A549 (cell line): ENCODE data around the gene GNG7. TPM values are rescaled to one million over a fixed set of nuclear protein-coding genes. Genes with fewer than 3 reads are reported as not detected.
"Not testable (repeated sequence)": the region's sequence is repeated elsewhere in the genome, so short reads cannot be mapped to it uniquely, and the experiment has no call there.

ENCODE experiments used
- ATAC-seq, 2 experiments: fragments of 200-7000 bp in 1 of 2; fragments of >200 bp in 1 of 2; cut with Nextera tagmentation in 1 of 2; cut with Tn5 transposase in 1 of 2; 3 replicates each; pipeline versions ENCODE4 v1.8.0 to v1.9.1; 2018 to 2020; ENCODE audit warnings: mild to moderate bottlenecking in 1 of 2, moderate library complexity in 1 of 2
- CTCF ChIA-PET: fragments of 300-600 bp; sonication (Branson Sonifier 250); formaldehyde crosslinking; extraction: SDS; loops from one replicate; lab custom pipeline; 2021; ENCODE audit warnings: antibody characterized with exemption, inconsistent platforms; lab: Yijun Ruan, JAX
- POLR2A ChIA-PET: fragments of 350-600 bp; formaldehyde crosslinking; extraction: SDS; loops from one replicate; lab custom pipeline; 2021; ENCODE audit warnings: antibody characterized with exemption, inconsistent platforms; lab: Yijun Ruan, JAX
- DNase-seq, 2 experiments: peaks; one replicate each; pipeline versions ENCODE4 v3.0.0 to v3.0.0-alpha.2; 2011 to 2016; ENCODE audit warnings: low read depth in 1 of 2, low spot score in 1 of 2
- FAIRE-seq: peaks from 2 replicates; lab custom pipeline; 2011; peaks lifted over from hg19 to GRCh38; lab: Jason Lieb, UNC
- H3K27ac ChIP-seq, 2 experiments: fragments of >200 bp; sonication (Bioruptor Twin); formaldehyde crosslinking; 3 replicates each; pipeline ENCODE4 v1.5.1; 2016 to 2017
- H3K4me1 ChIP-seq: fragments of >200 bp; sonication (Bioruptor Twin); formaldehyde crosslinking; 3 replicates; pipeline ENCODE4 v1.6.1; 2016
- H3K4me2 ChIP-seq: fragments of >200 bp; sonication (Bioruptor Twin); formaldehyde crosslinking; 3 replicates; pipeline ENCODE4 v1.6.1; 2016
- H3K4me3 ChIP-seq: fragments of >200 bp; sonication (Bioruptor Twin); formaldehyde crosslinking; 3 replicates; pipeline ENCODE4 v1.5.1; 2016
- H3K9me3 ChIP-seq: fragments of >200 bp; sonication (Bioruptor Twin); formaldehyde crosslinking; 3 replicates; pipeline ENCODE4 v1.6.1; 2016
- CBX8 ChIP-seq: fragments of 200-600 bp; sonication (generic); IDR thresholded peaks from 2 replicates; pipeline ENCODE4 v1.6.1; 2016
- CHD2 ChIP-seq: fragments of 150-350 bp; IDR thresholded peaks from 2 replicates; pipeline ENCODE4 v1.6.1; 2014; ENCODE audit warnings: low read length; ENCODE audit not compliant: partially characterized antibody
- EHMT2 ChIP-seq: fragments of 200-600 bp; sonication (generic); IDR thresholded peaks from 2 replicates; pipeline ENCODE4 v1.6.1; 2016; ENCODE audit warnings: antibody characterized with exemption, low read depth, mild to moderate bottlenecking, moderate library complexity
- EP300 ChIP-seq, 2 experiments: fragments of >200 bp; sonication (Bioruptor Twin); formaldehyde crosslinking; IDR thresholded peaks; 2 replicates in 1 of 2; 3 replicates in 1 of 2; pipeline ENCODE4 v1.6.1; 2016 to 2017
- FOSB ChIP-seq: fragments of 250-450 bp; sonication (Bioruptor Pico); IDR thresholded peaks from 2 replicates; pipeline ENCODE4 v1.5.0; 2020; ENCODE audit warnings: mild to moderate bottlenecking, moderate library complexity
- FOSL2 ChIP-seq, 2 experiments: fragments of 450-650 bp in 1 of 2; fragments of >200 bp in 1 of 2; sonication (Bioruptor Twin) in 1 of 2; formaldehyde crosslinking; IDR thresholded peaks; 2 replicates each; pipeline versions ENCODE4 v1.5.0 to v1.6.1; 2016 to 2020; ENCODE audit warnings: mild to moderate bottlenecking in 1 of 2, moderate library complexity in 1 of 2
- FOXS1 ChIP-seq: fragments of 250-450 bp; sonication (Bioruptor Pico); IDR thresholded peaks from 2 replicates; pipeline ENCODE4 v1.5.0; 2020; ENCODE audit warnings: mild to moderate bottlenecking, moderate library complexity
- GATA3 ChIP-seq: IDR thresholded peaks from 2 replicates; pipeline ENCODE4 v1.6.1; 2012; ENCODE audit warnings: borderline replicate concordance
- HDAC2 ChIP-seq: fragments of 200-600 bp; sonication (generic); IDR thresholded peaks from 2 replicates; pipeline ENCODE4 v1.6.1; 2016
- HOXB5 ChIP-seq: fragments of 250-450 bp; sonication (Bioruptor Pico); IDR thresholded peaks from 2 replicates; pipeline ENCODE4 v1.5.0; 2020; ENCODE audit warnings: mild to moderate bottlenecking, moderate library complexity
- JUN ChIP-seq, 2 experiments: fragments of >200 bp; sonication (Bioruptor Twin); formaldehyde crosslinking; IDR thresholded peaks; 2 replicates in 1 of 2; 3 replicates in 1 of 2; pipeline ENCODE4 v1.6.1; 2016 to 2017
- JUNB ChIP-seq: fragments of >200 bp; sonication (Bioruptor Twin); formaldehyde crosslinking; IDR thresholded peaks from 2 replicates; pipeline ENCODE4 v1.6.1; 2016
- KDM1A ChIP-seq: fragments of 200-600 bp; sonication (generic); IDR thresholded peaks from 2 replicates; pipeline ENCODE4 v1.6.1; 2016; ENCODE audit warnings: low read depth, mild to moderate bottlenecking
- MAFK ChIP-seq: fragments of 450-650 bp; IDR thresholded peaks from 2 replicates; pipeline ENCODE4 v1.6.1; 2014; ENCODE audit not compliant: partially characterized antibody
- MAX ChIP-seq: IDR thresholded peaks from 2 replicates; pipeline ENCODE4 v1.6.1; 2012
- NFE2L2 ChIP-seq: fragments of 150-350 bp; conservative IDR thresholded peaks from 2 replicates; pipeline ENCODE4 v1.6.1; 2014; ENCODE audit warnings: low read length
- PHF8 ChIP-seq: fragments of 200-600 bp; sonication (generic); IDR thresholded peaks from 2 replicates; pipeline ENCODE4 v1.6.1; 2016; ENCODE audit warnings: low read depth, mild to moderate bottlenecking, antibody characterized with exemption, moderate library complexity, borderline replicate concordance
- POLR2A ChIP-seq: IDR thresholded peaks from 2 replicates; pipeline ENCODE4 v1.6.1; 2012; ENCODE audit warnings: mild to moderate bottlenecking, low read length
- RCOR1 ChIP-seq: fragments of 150-350 bp; IDR thresholded peaks from 2 replicates; pipeline ENCODE4 v1.6.1; 2014; ENCODE audit warnings: antibody characterized with exemption, low read length, low read depth
- SREBF2 ChIP-seq: fragments of 450-650 bp; IDR thresholded peaks from 2 replicates; pipeline ENCODE4 v1.6.1; 2014; ENCODE audit warnings: mild to moderate bottlenecking, moderate library complexity
- ZSCAN20 ChIP-seq: fragments of 250-450 bp; sonication (Bioruptor Pico); IDR thresholded peaks from 2 replicates; pipeline ENCODE4 v1.8.0; 2022; ENCODE audit warnings: mild to moderate bottlenecking, moderate library complexity
- WGBS: methylation state at CpG from one replicate; pipeline ENCODE4 v1.1.6; 2017; ENCODE audit errors: missing lambda C conversion rate; 5-methylcytosine and 5-hydroxymethylcytosine counted together
- polyA plus RNA-seq, 4 experiments: library from polyadenylated mRNA; depleted of rRNA in 3 of 4; stranded (reverse); fragments of >200 nt; fragmentation: RNase III in 1 of 4; extraction: RNeasy Plus Mini Kit Qiagen cat#74134 plus additional on column Dnase treatment in 1 of 4; gene quantifications; 2 replicates in 3 of 4; 3 replicates in 1 of 4; pipeline ENCODE4 v1.2.3, GENCODE V29; 2011 to 2017

Gene GNG7
- polyA plus RNA-seq, 2 of the 4 experiments (the other 2 are of a cell fraction), result 0.06 to 0.08 TPM

GRCh38 chr19:2533686-2534422 is 168.6 kb downstream of the GNG7 start:
- peaks cover 54% of the 10 kb centered on the region for H3K4me1 ChIP-seq
- WGBS, result 49% methylated on average over 6 of the region's 6 CpGs
- TF ChIP-seq FOSL2 (IDR thresholded peaks at IDR 0.05) (no peak), FOSL2 (CRISPR knock-in tag; IDR thresholded peaks at IDR 0.05) (peak; percentile 13; the same call in 1 of the 2 replicates), HOXB5 (CRISPR knock-in tag) (peak; percentile 3; the same call in 1 of the 2 replicates), CBX8 (no peak), NFE2L2 (no peak)

GRCh38 chr19:2533072-2533425 is 169.4 kb downstream of the GNG7 start:
- WGBS, result 1% methylated on average over 2 of the region's 2 CpGs
- no peak for TF ChIP-seq PHF8
- TF ChIP-seq EHMT2, result no peak
- no peak for TF ChIP-seq SREBF2
- TF ChIP-seq EP300 (IDR thresholded peaks at IDR 0.05), result no peak
- no peak for TF ChIP-seq POLR2A
- TF ChIP-seq FOXS1 (CRISPR knock-in tag), result no peak
- no peak for TF ChIP-seq MAX
- no peak for TF ChIP-seq RCOR1
- TF ChIP-seq KDM1A, result no peak
- H3K27ac ChIP-seq, result peak overlapping the region; percentile 89 to 94
- no peaks in the 10 kb centered on the region for H3K9me3 ChIP-seq
- no peak overlapping the region for H3K4me3 ChIP-seq
- FAIRE-seq (no peak), ATAC-seq (no peak), DNase-seq (no peak)
- peak overlapping the region; percentile 80 for H3K4me2 ChIP-seq
- CTCF ChIA-PET, result interaction anchor here (1.0 to 1.5 kb wide), 2 partner anchors 12 to 47 kb away, joined by 4 to 5 read pairs; no protein-coding TSS in a partner anchor
- peaks cover 59% of the 10 kb centered on the region for H3K4me1 ChIP-seq
- POLR2A ChIA-PET, result interaction anchor here (1.1 to 5.7 kb wide), 3 partner anchors 10 to 56 kb away, joined by 3 to 53 read pairs (median 3); partner anchors contain the start of gene GADD45B

More at GRCh38 chr19:2533686-2534422, 168.6 kb downstream of the GNG7 start:
- ChIA-PET POLR2A (interaction anchor here (1.1 to 5.7 kb wide), 3 partner anchors 9 to 57 kb away, joined by 3 to 53 read pairs (median 3); partner anchors contain the start of gene GADD45B), CTCF (interaction anchor here (0.6 to 1.5 kb wide), 6 partner anchors 10 to 77 kb away, joined by 3 to 5 read pairs (median 3); no protein-coding TSS in a partner anchor)
- no peaks in the 10 kb centered on the region for H3K9me3 ChIP-seq
- H3K4me2 ChIP-seq, result peak overlapping the region; percentile 80
- FAIRE-seq (no peak), DNase-seq (no peak), ATAC-seq (peak in 1 of 2 experiments; percentile 48; a peak in 3 of 6 replicates)
- H3K4me3 ChIP-seq, result no peak overlapping the region
- H3K27ac ChIP-seq, result peak overlapping the region; percentile 89 to 94

GRCh38 chr19:2532252-2533071 is 170.0 kb downstream of the GNG7 start:
- Histone ChIP-seq H3K4me2 (peak overlapping the region; percentile 80), H3K4me1 (peaks cover 65% of the 10 kb centered on the region), H3K27ac (peak overlapping the region; percentile 89 to 94), H3K4me3 (no peak overlapping the region), H3K9me3 (no peaks in the 10 kb centered on the region)
- ChIA-PET POLR2A (interaction anchor here (0.5 to 5.7 kb wide), 2 partner anchors 56 to 125 kb away, joined by 3 to 53 read pairs; partner anchors contain the start of gene GADD45B), CTCF (interaction anchor here (1.0 kb wide), 1 partner anchor 11 kb away, joined by 4 read pairs; no protein-coding TSS in a partner anchor)
- TF ChIP-seq CHD2, result no peak
- TF ChIP-seq PHF8, result no peak
- TF ChIP-seq FOSL2 (IDR thresholded peaks at IDR 0.05), result no peak
- TF ChIP-seq FOSL2 (CRISPR knock-in tag; IDR thresholded peaks at IDR 0.05), result peak; percentile 68
- TF ChIP-seq GATA3, result peak; percentile 49; the same call in 1 of the 2 replicates
- peak; percentile 47 for TF ChIP-seq MAFK
- TF ChIP-seq JUN (IDR thresholded peaks at IDR 0.05), result peak in 1 of 2 experiments; percentile 34; a peak in 1 of 5 replicates
- peak; percentile 37; the same call in 1 of the 2 replicates for TF ChIP-seq MAX
- TF ChIP-seq HDAC2, result no peak
- peak; percentile 32; the same call in 1 of the 2 replicates for TF ChIP-seq JUNB
- TF ChIP-seq ZSCAN20 (CRISPR knock-in tag), result 0 out of 2 replicates have a peak, but pooled peaks have one; percentile 17
- TF ChIP-seq FOSB, result no peak
- peak in 1 of 2 experiments; percentile 91 for DNase-seq
- WGBS, result 61% methylated on average over 7 of the region's 7 CpGs
- ATAC-seq, result peak; percentile 68 to 69
- FAIRE-seq, result no peak

GRCh38 chr19:2529942-2530341 is 172.6 kb downstream of the GNG7 start:
- Histone ChIP-seq H3K4me1 (peaks cover 66% of the 10 kb centered on the region), H3K27ac (peak overlapping the region; percentile 89 to 94), H3K4me2 (peak overlapping the region; percentile 17; the same call in 2 of the 3 replicates)
- DNase-seq, ATAC-seq, FAIRE-seq, H3K9me3 ChIP-seq, H3K4me3 ChIP-seq: not testable (repeated sequence)
- POLR2A ChIA-PET, result interaction anchor here (1.6 to 2.6 kb wide), 2 partner anchors 54 kb away, joined by 11 read pairs; partner anchors contain the start of gene GADD45B
- WGBS, result 66% methylated on average over 3 of the region's 10 CpGs
- CTCF ChIA-PET, result interaction anchor here (0.8 to 3.4 kb wide), 5 partner anchors 11 to 81 kb away, joined by 3 to 16 read pairs (median 3); no protein-coding TSS in a partner anchor
